WTC11 (cell line): ENCODE results near the gene TIMM44. TPM values are rescaled to one million over a fixed set of nuclear protein-coding genes. Genes with fewer than 3 reads are reported as not detected.

ENCODE experiments used
- ATAC-seq: fragments of 200-7000 bp; cut with Tn5 transposase; 2 replicates; pipeline ENCODE4 v1.10.0; 2021; ENCODE audit warnings: mild to moderate bottlenecking, moderate library complexity
- CTCF ChIA-PET: fragments of 300-600 bp; sonication (Branson Sonifier 250); formaldehyde crosslinking; loops from one replicate; lab custom pipeline; 2021; ENCODE audit warnings: antibody characterized with exemption; lab: Charles Lee
- POLR2A ChIA-PET: fragments of 350-600 bp; sonication (Branson Sonifier 250); formaldehyde crosslinking; loops from one replicate; lab custom pipeline; 2021; ENCODE audit warnings: antibody characterized with exemption; lab: Charles Lee
- DNase-seq: peaks from one replicate; pipeline ENCODE4 v3.0.0; 2021; ENCODE audit warnings: low spot score
- H3K27ac Mint-ChIP-seq: 2 replicates; pipeline ENCODE4 v1.8.0; 2021; ENCODE audit warnings: mixed read lengths
- H3K27me3 Mint-ChIP-seq: 2 replicates; pipeline ENCODE4 v1.8.0; 2021; ENCODE audit warnings: low read depth, mild to moderate bottlenecking, moderate library complexity, mixed read lengths
- H3K36me3 Mint-ChIP-seq: 2 replicates; pipeline ENCODE4 v1.8.0; 2021; ENCODE audit warnings: mixed read lengths
- H3K4me1 Mint-ChIP-seq: 2 replicates; pipeline ENCODE4 v1.8.0; 2022; ENCODE audit warnings: mixed read lengths
- H3K4me3 Mint-ChIP-seq: 2 replicates; pipeline ENCODE4 v1.8.0; 2021; ENCODE audit warnings: mild to moderate bottlenecking, moderate library complexity, mixed read lengths
- H3K9me3 Mint-ChIP-seq: 2 replicates; pipeline ENCODE4 v1.8.0; 2021; ENCODE audit warnings: mixed read lengths
- ARID4B ChIP-seq: sonication (generic); formaldehyde crosslinking; IDR thresholded peaks from 2 replicates; pipeline ENCODE4 v1.8.0; 2023; ENCODE audit warnings: missing genetic modification reagents, mild to moderate bottlenecking, borderline replicate concordance
- ESRRA ChIP-seq: sonication (generic); formaldehyde crosslinking; IDR thresholded peaks from 2 replicates; pipeline ENCODE4 v1.8.1; 2022; ENCODE audit warnings: mild to moderate bottlenecking, missing genetic modification reagents, borderline replicate concordance
- FOXK1 ChIP-seq: sonication (generic); formaldehyde crosslinking; IDR thresholded peaks from 2 replicates; pipeline ENCODE4 v1.8.0; 2022; ENCODE audit warnings: mild to moderate bottlenecking, moderate library complexity, missing genetic modification reagents
- PRDM15 ChIP-seq: sonication (generic); formaldehyde crosslinking; IDR thresholded peaks from 2 replicates; pipeline ENCODE4 v1.8.0; 2022; ENCODE audit warnings: missing genetic modification reagents
- PREB ChIP-seq: sonication (generic); formaldehyde crosslinking; IDR thresholded peaks from 2 replicates; pipeline ENCODE4 v1.8.1; 2022; ENCODE audit warnings: mild to moderate bottlenecking, missing genetic modification reagents, moderate library complexity, borderline replicate concordance
- RELA ChIP-seq: sonication (generic); formaldehyde crosslinking; IDR thresholded peaks from 2 replicates; pipeline ENCODE4 v1.8.1; 2022; ENCODE audit warnings: missing genetic modification reagents, mild to moderate bottlenecking, borderline replicate concordance
- RORB ChIP-seq: fragments of 250-450 bp; sonication (Bioruptor Pico); IDR thresholded peaks from 2 replicates; pipeline ENCODE4 v1.9.0; 2021; ENCODE audit warnings: mild to moderate bottlenecking
- TEAD1 ChIP-seq: sonication (generic); formaldehyde crosslinking; IDR thresholded peaks from 2 replicates; pipeline ENCODE4 v1.8.0; 2022; ENCODE audit warnings: mild to moderate bottlenecking, missing genetic modification reagents
- USF2 ChIP-seq: sonication (generic); formaldehyde crosslinking; IDR thresholded peaks from 2 replicates; pipeline ENCODE4 v1.8.1; 2023; ENCODE audit warnings: mild to moderate bottlenecking, missing genetic modification reagents, moderate library complexity
- ZBTB21 ChIP-seq: sonication (generic); formaldehyde crosslinking; IDR thresholded peaks from 2 replicates; pipeline ENCODE4 v1.8.1; 2023; ENCODE audit warnings: mild to moderate bottlenecking, missing genetic modification reagents, borderline replicate concordance
- ZNF263 ChIP-seq: sonication (generic); formaldehyde crosslinking; IDR thresholded peaks from 2 replicates; pipeline ENCODE4 v1.8.1; 2022; ENCODE audit warnings: low read depth, mild to moderate bottlenecking, moderate library complexity, missing genetic modification reagents
- ZNF317 ChIP-seq: sonication (generic); formaldehyde crosslinking; IDR thresholded peaks from 2 replicates; pipeline ENCODE4 v1.8.1; 2023; ENCODE audit warnings: low read depth, mild to moderate bottlenecking, moderate library complexity, missing genetic modification reagents, borderline replicate concordance
- total RNA-seq: library from RNA; stranded (reverse); gene quantifications from 3 replicates; pipeline ENCODE4 v1.2.3, GENCODE V29; 2021
- TF ChIP-seq, protein P1 (sequence below): fragments of 250-450 bp; sonication (Bioruptor Pico); IDR thresholded peaks from 2 replicates; pipeline ENCODE4 v1.8.0; 2021; ENCODE audit warnings: mild to moderate bottlenecking
- TF ChIP-seq, protein P2 (sequence below): sonication (generic); formaldehyde crosslinking; IDR thresholded peaks from 2 replicates; pipeline ENCODE4 v1.8.0; 2022; ENCODE audit warnings: mild to moderate bottlenecking, missing genetic modification reagents
- TF ChIP-seq, protein P3 (sequence below): sonication (generic); formaldehyde crosslinking; IDR thresholded peaks from 2 replicates; pipeline ENCODE4 v1.8.1; 2022; ENCODE audit warnings: low read depth, mild to moderate bottlenecking, moderate library complexity, missing genetic modification reagents, borderline replicate concordance

Gene TIMM44
- total RNA-seq, 1 experiment from 2014 or later, result 129 TPM

GRCh38 chr19:7981199-7981598, 37.7 kb upstream of the TIMM44 start:
- H3K27me3 Mint-ChIP-seq, result no peaks in the 10 kb centered on the region
- ChIA-PET POLR2A (no interaction called here), CTCF (interaction anchor here (0.9 kb wide), 1 partner anchor 10 kb away, joined by 3 read pairs; no protein-coding TSS in a partner anchor)
- H3K27ac Mint-ChIP-seq, result no peak overlapping the region
- DNase-seq (no peak), ATAC-seq (no peak)
- H3K4me3 Mint-ChIP-seq, result no peak overlapping the region
- TF ChIP-seq, protein P1, sequence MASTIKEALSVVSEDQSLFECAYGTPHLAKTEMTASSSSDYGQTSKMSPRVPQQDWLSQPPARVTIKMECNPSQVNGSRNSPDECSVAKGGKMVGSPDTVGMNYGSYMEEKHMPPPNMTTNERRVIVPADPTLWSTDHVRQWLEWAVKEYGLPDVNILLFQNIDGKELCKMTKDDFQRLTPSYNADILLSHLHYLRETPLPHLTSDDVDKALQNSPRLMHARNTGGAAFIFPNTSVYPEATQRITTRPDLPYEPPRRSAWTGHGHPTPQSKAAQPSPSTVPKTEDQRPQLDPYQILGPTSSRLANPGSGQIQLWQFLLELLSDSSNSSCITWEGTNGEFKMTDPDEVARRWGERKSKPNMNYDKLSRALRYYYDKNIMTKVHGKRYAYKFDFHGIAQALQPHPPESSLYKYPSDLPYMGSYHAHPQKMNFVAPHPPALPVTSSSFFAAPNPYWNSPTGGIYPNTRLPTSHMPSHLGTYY (CRISPR knock-in tag), result no peak
- TF ChIP-seq ZNF317 (CRISPR knock-in tag) (no peak), ESRRA (CRISPR knock-in tag) (no peak), ARID4B (CRISPR knock-in tag) (no peak), FOXK1 (CRISPR knock-in tag) (no peak), RELA (CRISPR knock-in tag) (no peak)
- TF ChIP-seq, protein P2, sequence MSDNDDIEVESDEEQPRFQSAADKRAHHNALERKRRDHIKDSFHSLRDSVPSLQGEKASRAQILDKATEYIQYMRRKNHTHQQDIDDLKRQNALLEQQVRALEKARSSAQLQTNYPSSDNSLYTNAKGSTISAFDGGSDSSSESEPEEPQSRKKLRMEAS (CRISPR knock-in tag), result no peak
- H3K9me3 Mint-ChIP-seq, result no peaks in the 10 kb centered on the region
- peaks cover 50% of the 10 kb centered on the region for H3K36me3 Mint-ChIP-seq
- no peaks in the 10 kb centered on the region for H3K4me1 Mint-ChIP-seq

- DNase-seq (no peak), ATAC-seq (no peak)
- Mint-ChIP-seq H3K4me1 (no peaks in the 10 kb centered on the region), H3K4me3 (no peak overlapping the region), H3K27ac (no peak overlapping the region), H3K36me3 (peaks cover 46% of the 10 kb centered on the region), H3K9me3 (no peaks in the 10 kb centered on the region), H3K27me3 (no peaks in the 10 kb centered on the region)
- ChIA-PET CTCF (interaction anchor here (0.9 kb wide), 1 partner anchor 10 kb away, joined by 3 read pairs; no protein-coding TSS in a partner anchor), POLR2A (no interaction called here)
- TF ChIP-seq RORB (CRISPR knock-in tag) (no peak), ZNF263 (CRISPR knock-in tag) (no peak), USF2 (CRISPR knock-in tag) (no peak)
- TF ChIP-seq, protein P1 (CRISPR knock-in tag), result no peak
These were observed 37.2 kb upstream of the TIMM44 start for GRCh38 chr19:7980635-7981121.

DNA sequence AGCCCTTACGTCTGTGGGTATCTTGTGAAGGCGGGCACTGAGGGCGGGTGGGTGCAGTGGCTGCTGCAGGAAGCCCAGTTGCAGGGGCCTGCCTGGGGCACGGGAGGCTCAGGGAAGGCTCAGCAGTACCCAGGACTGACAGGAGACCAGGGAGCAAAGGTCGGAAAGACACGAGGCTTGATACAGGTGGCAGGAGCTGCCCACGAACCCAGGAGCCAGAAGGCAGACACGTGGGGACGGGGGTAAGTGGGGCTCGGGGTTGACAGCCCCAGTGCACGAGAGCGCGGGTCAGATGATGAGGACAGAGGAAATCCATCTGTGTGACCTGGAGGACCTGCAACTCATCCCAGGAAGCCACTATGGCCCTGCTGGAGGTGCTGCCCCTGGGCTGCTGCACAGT, 36.7 kb upstream of the TIMM44 start:
- H3K9me3 Mint-ChIP-seq, result no peaks in the 10 kb centered on the region
- no peak overlapping the region for H3K4me3 Mint-ChIP-seq
- no peaks in the 10 kb centered on the region for H3K4me1 Mint-ChIP-seq
- ChIA-PET CTCF (interaction anchor here (1.1 kb wide), 1 partner anchor 9 kb away, joined by 4 read pairs; no protein-coding TSS in a partner anchor), POLR2A (no interaction called here)
- no peaks in the 10 kb centered on the region for H3K27me3 Mint-ChIP-seq
- no peak for DNase-seq
- no peak overlapping the region; the same call in 1 of the 2 replicates for H3K27ac Mint-ChIP-seq
- peaks cover 46% of the 10 kb centered on the region for H3K36me3 Mint-ChIP-seq
- no peak for ATAC-seq
- no peak for TF ChIP-seq PREB (CRISPR knock-in tag)
- TF ChIP-seq, protein P3, sequence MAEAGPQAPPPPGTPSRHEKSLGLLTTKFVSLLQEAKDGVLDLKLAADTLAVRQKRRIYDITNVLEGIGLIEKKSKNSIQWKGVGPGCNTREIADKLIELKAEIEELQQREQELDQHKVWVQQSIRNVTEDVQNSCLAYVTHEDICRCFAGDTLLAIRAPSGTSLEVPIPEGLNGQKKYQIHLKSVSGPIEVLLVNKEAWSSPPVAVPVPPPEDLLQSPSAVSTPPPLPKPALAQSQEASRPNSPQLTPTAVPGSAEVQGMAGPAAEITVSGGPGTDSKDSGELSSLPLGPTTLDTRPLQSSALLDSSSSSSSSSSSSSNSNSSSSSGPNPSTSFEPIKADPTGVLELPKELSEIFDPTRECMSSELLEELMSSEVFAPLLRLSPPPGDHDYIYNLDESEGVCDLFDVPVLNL, result no peak
- no peak for TF ChIP-seq ZBTB21 (CRISPR knock-in tag)
- no peak for TF ChIP-seq TEAD1 (CRISPR knock-in tag)
- no peak for TF ChIP-seq PRDM15
- no peak for TF ChIP-seq RORB (CRISPR knock-in tag)
